ENCODE results near the gene STPG4. TPM values are rescaled to one million over a fixed set of nuclear protein-coding genes. Genes with fewer than 3 reads are reported as not detected.

Gene STPG4
- total and polyA plus RNA-seq, 8 donors = 0.17 to 1.0 (median 0.33) TPM

DNA sequence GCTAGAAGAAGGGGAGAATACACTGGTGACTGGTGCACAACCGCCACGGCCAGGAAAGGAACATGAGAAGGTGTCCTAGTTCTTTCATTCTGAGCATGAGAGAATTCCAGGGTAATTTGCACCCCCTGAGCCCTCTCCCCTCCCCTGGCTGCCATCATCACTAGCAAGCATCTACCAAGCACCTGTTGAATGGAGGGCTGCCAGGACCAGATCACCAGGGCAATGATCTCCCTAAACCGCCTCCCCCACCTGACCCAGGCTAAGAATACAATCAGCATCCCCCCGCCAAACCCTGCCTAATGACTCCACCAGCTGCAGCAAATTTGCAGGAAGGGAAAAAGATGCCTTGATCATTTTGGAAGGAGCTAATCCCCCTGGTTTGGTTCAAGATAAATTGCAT lies 100.2 kb downstream of the STPG4 start:
- Histone ChIP-seq H3K27me3 (no peaks in the 10 kb centered on the region), H3K9me3 (no peaks in the 10 kb centered on the region), H3K27ac (no peak overlapping the region), H3K4me1 (peaks cover 29 to 34% of the 10 kb centered on the region in 2 donors), H3K36me3 (peaks cover 0 to 52% of the 10 kb centered on the region in 2 donors), H3K4me3 (no peak overlapping the region)
- intact Hi-C loops (cut with DNase I) = no loop called here
- TF ChIP-seq, protein P1, sequence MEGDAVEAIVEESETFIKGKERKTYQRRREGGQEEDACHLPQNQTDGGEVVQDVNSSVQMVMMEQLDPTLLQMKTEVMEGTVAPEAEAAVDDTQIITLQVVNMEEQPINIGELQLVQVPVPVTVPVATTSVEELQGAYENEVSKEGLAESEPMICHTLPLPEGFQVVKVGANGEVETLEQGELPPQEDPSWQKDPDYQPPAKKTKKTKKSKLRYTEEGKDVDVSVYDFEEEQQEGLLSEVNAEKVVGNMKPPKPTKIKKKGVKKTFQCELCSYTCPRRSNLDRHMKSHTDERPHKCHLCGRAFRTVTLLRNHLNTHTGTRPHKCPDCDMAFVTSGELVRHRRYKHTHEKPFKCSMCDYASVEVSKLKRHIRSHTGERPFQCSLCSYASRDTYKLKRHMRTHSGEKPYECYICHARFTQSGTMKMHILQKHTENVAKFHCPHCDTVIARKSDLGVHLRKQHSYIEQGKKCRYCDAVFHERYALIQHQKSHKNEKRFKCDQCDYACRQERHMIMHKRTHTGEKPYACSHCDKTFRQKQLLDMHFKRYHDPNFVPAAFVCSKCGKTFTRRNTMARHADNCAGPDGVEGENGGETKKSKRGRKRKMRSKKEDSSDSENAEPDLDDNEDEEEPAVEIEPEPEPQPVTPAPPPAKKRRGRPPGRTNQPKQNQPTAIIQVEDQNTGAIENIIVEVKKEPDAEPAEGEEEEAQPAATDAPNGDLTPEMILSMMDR (IDR thresholded peaks at IDR 0.05) = no peak
- peak in 1 of 4 donors; percentile 25 for DNase-seq
- no peak for ATAC-seq

DNA sequence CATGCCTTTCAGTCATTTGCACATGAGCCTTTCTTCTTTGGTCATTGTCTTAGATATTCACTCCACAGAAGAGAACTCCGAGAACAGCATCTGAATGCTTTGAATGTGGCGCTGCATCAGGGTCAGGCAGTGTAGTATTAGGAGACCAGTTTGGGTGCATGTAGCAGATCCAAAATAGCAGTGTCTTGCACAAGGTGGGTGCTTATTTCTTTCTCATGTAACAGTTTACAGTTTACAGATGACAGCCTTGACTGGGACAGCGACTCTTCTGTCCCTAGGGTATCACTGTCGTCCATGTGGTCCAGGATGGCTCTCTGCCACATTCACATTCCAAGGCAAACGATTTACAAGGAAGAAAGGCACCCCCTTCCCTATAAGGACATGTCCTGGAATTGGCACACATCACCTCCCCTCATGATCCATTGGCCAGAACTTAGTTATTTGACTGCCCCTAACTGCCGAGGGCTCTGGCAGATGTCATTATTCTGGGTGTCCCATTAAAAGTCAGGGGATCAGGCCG lies 101.0 kb downstream of the STPG4 start:
- Histone ChIP-seq H3K27me3 (no peaks in the 10 kb centered on the region), H3K4me1 (peaks cover 29 to 34% of the 10 kb centered on the region in 2 donors), H3K27ac (no peak overlapping the region), H3K4me3 (no peak overlapping the region), H3K9me3 (no peaks in the 10 kb centered on the region), H3K36me3 (peaks cover 0 to 56% of the 10 kb centered on the region in 2 donors)
- ATAC-seq (no peak), DNase-seq (no peak)
- intact Hi-C loops (cut with DNase I) = no loop called here
- TF ChIP-seq, protein P1 (IDR thresholded peaks at IDR 0.05) = no peak

DNA sequence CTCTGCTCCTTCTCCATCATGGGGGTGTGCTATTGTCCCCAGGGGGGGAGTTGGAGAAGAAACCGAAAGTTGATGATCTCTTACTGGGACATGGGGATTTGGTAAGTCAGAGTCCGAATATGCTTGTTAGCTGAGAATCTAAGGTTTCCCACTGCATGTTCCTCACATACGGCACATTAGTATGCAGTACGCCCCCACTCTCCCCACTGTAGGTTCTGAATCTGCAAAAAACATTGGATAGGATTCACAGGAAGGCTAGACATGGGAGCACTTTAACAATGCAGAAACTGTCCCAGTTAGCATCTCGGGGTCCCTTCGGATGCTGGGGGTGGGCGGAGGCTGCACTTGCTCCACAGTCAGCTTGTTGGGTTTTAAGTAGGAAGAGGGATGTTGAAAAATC lies 102.3 kb downstream of the STPG4 start:
- Histone ChIP-seq H3K27me3 (no peaks in the 10 kb centered on the region), H3K36me3 (peaks cover 0 to 62% of the 10 kb centered on the region in 2 donors), H3K4me3 (no peak overlapping the region), H3K9me3 (no peaks in the 10 kb centered on the region), H3K4me1 (peaks cover 20 to 24% of the 10 kb centered on the region in 2 donors), H3K27ac (no peak overlapping the region)
- intact Hi-C loops (cut with DNase I) = no loop called here
- DNase-seq (peak in 1 of 4 donors; percentile 20), ATAC-seq (no peak)
- TF ChIP-seq, protein P1 (IDR thresholded peaks at IDR 0.05) = no peak

DNA sequence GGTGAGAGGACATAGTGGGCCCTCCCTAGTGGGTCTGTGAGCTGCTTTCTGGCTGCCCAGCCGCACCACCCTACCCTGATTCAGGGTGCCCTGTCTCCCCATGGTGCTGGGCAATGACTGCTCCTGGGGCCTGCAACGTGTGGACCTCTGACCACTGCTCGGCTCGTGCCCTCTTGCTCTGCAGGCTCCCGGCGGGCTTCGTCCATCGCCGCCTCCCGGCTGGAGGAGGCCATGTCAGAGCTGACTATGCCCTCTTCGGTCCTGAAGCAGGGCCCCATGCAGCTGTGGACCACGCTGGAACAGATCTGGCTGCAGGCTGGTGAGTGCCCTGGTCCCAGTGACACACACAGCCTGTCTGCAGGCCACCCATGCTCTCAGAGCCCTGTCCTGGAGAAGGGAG lies 103.5 kb downstream of the STPG4 start:
- H3K36me3 ChIP-seq = peaks cover 0 to 75% of the 10 kb centered on the region in 2 donors
- H3K4me3 ChIP-seq = no peak overlapping the region
- H3K27me3 ChIP-seq = no peaks in the 10 kb centered on the region
- H3K9me3 ChIP-seq = no peaks in the 10 kb centered on the region
- intact Hi-C loops (cut with DNase I) = no loop called here
- TF ChIP-seq, protein P1 (IDR thresholded peaks at IDR 0.05) = no peak
- H3K4me1 ChIP-seq = peaks cover 8 to 11% of the 10 kb centered on the region in 2 donors
- no peak for ATAC-seq
- no peak overlapping the region for H3K27ac ChIP-seq
- peak in 1 of 4 donors; percentile 79 for DNase-seq

DNA sequence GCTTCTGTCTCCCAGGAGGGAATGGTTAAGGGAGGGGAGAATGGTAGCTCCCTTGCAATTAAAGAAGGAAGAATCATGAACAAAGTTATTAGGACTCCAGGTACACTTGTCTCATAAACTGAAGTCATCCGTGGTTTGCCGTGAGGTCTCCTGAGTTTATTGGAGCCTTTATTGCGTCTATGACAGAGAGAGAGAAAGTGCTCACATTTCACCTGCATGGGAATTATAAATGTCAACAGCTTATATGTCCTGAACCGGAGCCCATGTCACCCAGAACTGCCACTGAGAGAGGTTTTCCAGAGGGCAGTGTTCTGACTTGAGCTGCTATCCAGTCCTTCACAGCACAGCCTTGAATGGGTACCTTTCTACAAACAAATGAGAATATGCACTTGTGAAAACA lies 104.3 kb downstream of the STPG4 start:
- intact Hi-C loops (cut with DNase I) = no loop called here
- TF ChIP-seq, protein P1 (IDR thresholded peaks at IDR 0.05) = no peak
- no peaks in the 10 kb centered on the region for H3K9me3 ChIP-seq
- DNase-seq = no peak
- ATAC-seq = no peak
- H3K36me3 ChIP-seq = peaks cover 0 to 83% of the 10 kb centered on the region in 2 donors
- H3K27me3 ChIP-seq = no peaks in the 10 kb centered on the region
- H3K4me1 ChIP-seq = peaks cover under 1 to 3% of the 10 kb centered on the region in 2 donors
- no peak overlapping the region for H3K27ac ChIP-seq
- no peak overlapping the region for H3K4me3 ChIP-seq

Measured in left lung (tissue), 10 donors.